ENCODE data around the gene FRMD8.

DNA sequence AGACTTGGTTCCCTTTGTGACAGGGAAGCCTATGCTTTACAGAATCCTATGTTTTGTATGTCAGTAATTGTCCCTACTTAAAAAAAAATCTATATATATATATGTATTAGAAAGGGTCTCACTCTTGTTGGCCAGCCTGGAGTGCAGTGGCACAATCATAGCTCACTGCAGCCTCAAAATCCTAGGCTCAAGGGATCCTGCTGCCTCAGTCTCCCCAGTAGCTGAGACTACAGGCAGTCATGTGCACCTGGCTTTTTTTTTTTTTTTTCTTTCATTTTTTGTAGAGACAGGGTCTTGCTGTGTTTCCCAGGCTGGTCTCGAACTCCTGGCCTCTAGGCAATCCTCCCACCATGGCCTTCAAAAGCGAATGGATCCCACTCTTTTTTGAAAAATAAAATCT lies 34.1 kb downstream of the FRMD8 start:
- TF ChIP-seq EP300 (conservative IDR thresholded peaks at IDR 0.05; ENCODE audit: poor library complexity, severe bottlenecking), result no peak
- TF ChIP-seq, protein P1, sequence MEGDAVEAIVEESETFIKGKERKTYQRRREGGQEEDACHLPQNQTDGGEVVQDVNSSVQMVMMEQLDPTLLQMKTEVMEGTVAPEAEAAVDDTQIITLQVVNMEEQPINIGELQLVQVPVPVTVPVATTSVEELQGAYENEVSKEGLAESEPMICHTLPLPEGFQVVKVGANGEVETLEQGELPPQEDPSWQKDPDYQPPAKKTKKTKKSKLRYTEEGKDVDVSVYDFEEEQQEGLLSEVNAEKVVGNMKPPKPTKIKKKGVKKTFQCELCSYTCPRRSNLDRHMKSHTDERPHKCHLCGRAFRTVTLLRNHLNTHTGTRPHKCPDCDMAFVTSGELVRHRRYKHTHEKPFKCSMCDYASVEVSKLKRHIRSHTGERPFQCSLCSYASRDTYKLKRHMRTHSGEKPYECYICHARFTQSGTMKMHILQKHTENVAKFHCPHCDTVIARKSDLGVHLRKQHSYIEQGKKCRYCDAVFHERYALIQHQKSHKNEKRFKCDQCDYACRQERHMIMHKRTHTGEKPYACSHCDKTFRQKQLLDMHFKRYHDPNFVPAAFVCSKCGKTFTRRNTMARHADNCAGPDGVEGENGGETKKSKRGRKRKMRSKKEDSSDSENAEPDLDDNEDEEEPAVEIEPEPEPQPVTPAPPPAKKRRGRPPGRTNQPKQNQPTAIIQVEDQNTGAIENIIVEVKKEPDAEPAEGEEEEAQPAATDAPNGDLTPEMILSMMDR (IDR thresholded peaks at IDR 0.05; ENCODE audit: poor library complexity, severe bottlenecking), result no peak
- TF ChIP-seq POLR2AphosphoS5 (IDR thresholded peaks at IDR 0.05), result no peak
- no peak for TF ChIP-seq TAF1 (IDR thresholded peaks at IDR 0.05; ENCODE audit: low read depth)
- TF ChIP-seq EZH2 (IDR thresholded peaks at IDR 0.05; ENCODE audit: borderline replicate concordance, insufficient read depth, low read length, poor library complexity, severe bottlenecking), result no peak

Measured in neural cell (in vitro differentiated cells).